HG03558 (cell line): ENCODE data around the gene CLK2.

Experiments
- ATAC-seq: cut with Tn5 transposase; IDR thresholded peaks from one replicate; pipeline ENCODE4 v1.9.1; 2021; ENCODE audit warnings: moderate number of reproducible peaks; ENCODE audit not compliant: unreplicated experiment; ENCODE audit errors: extremely low read depth

Gene CLK2

DNA sequence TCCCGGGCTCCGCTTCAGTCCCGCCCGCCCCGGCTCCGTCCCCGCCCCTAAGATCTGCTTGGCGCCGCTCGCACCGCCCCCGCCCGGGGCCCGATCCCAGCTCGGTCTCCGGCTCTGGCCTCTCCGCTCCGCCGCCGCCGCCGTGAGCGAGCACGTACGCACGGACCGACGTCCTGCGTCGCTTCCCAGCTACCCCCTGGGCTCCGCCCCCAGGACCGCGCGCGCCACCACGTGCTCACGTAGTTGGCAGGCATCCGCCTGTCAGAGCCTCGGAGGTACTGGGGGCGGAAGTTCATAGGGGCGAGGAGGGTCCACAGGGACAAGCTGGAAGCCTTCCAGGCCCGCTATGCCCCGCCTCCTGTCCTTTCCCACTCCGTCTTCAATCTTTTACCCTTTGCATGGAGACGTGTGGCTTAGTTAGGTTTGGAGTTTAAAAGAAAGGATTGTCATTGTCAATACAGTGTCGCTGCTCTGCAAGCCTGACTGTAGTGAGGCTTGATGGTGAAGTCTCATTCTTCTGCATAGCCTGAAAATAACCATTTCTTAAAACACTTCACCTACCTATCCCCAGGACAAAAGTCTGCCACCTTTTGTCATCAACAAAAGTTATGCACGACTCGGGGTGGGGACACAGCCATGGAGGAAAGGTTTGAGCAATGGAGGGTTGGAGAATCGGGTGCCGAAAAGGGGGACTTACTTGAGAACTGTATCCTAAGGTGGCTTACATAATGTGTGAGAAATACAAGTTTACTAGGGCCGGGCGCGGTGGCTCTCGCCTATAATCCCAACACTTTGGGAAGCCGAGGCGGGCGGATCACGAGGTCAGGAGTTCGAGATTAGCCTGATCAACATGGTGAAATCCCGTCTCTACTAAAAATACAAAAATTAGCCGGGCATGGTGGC lies at the start of gene CLK2:
CLK2 (minus strand) TSS at position 162 of the 903 bp plus-strand sequence. CDS start 2,527 bp downstream, outside the sequence.
- ATAC-seq, result peak; percentile 55

DNA sequence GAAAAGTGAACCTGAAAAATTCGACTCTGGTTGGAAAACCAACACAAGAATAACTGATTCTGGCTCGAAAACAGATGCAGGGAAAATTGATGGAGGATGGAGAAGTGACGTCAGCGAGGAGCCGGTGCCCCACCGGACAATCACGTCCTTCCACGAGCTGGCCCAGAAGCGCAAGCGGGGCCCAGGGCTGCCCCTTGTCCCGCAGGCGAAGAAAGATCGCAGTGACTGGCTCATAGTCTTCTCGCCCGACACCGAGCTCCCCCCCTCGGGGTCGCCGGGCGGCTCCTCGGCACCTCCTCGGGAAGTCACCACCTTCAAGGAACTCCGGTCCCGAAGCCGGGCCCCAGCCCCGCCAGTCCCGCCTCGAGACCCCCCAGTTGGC lies 49.3 kb upstream of the CLK2 start:
- ATAC-seq, result no peak

DNA sequence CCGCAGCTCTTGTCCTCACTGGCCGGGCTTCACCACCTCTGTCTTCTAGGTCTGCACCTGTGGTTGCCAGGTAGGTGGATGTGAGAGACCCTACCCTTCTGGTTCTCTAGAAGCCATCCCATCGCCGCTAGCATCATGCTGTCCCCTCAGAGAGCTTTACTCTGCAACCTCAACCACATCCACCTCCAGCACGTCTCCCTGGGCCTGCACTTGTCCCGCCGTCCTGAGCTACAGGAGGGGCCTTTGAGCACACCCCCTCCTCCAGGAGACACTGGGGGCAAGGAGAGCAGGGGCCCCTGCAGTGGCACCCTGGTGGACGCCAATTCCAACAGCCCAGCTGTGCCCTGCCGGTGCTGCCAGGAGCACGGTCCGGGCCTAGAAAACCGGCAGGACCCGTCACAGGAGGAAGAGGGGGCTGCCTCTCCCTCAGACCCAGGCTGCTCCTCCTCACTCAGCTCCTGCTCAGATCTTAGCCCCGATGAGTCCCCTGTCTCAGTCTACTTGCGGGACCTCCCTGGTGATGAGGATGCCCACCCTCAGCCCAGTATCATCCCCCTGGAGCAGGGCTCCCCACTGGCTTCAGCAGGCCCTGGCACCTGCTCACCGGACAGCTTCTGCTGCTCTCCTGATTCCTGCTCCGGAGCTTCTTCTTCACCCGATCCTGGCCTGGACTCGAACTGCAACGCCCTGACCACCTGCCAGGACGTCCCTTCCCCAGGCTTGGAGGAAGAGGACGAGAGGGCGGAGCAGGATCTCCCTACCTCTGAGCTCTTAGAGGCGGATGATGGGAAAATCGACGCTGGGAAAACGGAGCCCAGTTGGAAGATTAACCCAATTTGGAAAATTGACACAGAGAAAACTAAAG lies 48.6 kb upstream of the CLK2 start:
- ATAC-seq, result no peak

DNA sequence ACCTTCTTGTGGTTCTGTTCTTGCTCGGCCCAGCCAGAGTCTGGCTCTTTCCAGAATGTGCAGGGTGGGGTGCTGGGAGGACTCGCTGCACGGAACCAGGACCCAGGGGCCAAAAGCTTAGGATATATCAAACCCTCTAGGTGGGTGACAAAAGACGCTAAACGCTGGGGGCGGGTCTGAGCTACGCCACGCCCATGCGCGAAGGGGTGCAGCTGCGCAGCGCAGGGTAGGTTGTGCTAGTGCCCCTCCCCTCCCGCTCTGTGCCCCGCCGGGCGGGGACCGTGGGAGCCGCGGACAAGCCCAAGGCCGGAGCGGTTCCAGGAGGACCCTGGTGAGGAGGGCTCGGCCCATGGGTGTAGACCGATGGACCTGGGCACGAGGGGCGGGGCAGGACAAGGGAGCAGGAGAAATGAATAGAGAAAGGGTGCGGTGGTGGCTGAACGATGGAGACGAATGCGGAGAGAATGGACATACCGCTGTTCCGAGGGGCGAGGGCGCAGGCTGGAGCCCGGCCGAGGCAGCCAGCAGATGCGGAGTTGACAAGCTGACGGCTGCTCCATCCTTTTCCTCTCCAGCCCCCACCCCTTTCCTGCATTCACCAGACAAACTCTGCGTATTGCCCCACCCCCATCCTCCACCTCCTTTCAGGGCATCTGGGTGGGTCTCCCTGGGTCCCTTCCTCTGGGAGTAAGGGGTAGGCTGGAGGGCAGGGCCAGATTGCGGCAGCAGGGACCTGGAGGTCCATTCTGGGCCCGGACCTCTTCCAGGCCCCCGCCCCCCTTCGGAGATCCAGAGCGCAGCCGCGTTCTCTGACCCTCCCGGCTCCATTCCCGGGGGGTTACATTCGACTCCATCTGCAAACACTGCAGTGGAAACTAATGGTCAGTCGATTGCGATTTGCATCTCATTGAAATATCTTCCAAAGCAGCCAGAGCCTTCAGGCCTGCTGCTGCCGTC lies 47.6 kb upstream of the CLK2 start, which contains the start of gene RUSC1:
RUSC1 (plus strand) TSS at position 234 of the 957 bp plus-strand sequence. CDS start 880 bp downstream, outside the sequence.
- no peak for ATAC-seq

DNA sequence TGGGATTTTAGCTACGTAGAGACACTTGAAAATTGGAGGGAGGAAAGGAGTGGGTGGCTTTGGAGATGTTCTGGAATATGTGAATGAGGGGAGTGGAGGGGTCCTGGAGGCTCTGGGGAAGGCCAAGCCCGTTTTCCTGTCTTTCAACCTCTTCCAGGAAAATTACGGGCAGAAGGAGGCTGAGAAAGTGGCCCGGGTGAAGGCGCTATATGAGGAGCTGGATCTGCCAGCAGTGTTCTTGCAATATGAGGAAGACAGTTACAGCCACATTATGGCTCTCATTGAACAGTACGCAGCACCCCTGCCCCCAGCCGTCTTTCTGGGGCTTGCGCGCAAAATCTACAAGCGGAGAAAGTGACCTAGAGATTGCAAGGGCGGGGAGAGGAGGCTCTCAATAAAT lies 46.9 kb upstream of the CLK2 start:
- ATAC-seq, result no peak

DNA sequence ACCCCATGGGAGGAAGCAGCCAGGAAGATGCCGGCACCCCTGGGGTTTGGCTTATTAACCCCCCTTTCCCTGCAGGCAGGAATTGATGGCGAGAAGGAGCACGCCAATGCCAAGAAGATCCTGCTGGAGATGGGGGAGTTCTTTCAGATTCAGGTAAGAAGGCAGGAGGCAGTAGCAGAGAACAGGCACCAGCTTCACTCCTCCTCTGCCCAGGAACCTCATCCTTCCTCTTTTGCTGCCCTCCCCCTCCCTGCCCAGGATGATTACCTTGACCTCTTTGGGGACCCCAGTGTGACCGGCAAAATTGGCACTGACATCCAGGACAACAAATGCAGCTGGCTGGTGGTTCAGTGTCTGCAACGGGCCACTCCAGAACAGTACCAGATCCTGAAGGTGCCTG lies 46.2 kb upstream of the CLK2 start:
- no peak for ATAC-seq

DNA sequence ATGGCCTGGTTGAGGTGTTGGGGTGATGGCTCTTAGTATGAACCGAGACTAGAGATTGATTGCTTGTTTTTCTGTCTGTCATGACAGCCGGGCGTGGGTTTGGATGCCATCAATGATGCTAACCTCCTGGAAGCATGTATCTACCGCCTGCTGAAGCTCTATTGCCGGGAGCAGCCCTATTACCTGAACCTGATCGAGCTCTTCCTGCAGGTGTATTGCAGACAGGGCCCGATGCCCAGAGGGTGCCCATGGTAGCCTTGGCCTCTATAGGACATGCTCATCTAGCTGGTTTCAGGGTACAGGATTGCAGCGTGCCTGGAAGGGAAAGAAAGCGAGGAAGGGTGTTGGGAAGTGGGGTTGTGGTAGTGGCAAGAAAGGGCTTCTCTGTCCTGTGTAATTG lies 44.8 kb upstream of the CLK2 start:
- ATAC-seq, result no peak

DNA sequence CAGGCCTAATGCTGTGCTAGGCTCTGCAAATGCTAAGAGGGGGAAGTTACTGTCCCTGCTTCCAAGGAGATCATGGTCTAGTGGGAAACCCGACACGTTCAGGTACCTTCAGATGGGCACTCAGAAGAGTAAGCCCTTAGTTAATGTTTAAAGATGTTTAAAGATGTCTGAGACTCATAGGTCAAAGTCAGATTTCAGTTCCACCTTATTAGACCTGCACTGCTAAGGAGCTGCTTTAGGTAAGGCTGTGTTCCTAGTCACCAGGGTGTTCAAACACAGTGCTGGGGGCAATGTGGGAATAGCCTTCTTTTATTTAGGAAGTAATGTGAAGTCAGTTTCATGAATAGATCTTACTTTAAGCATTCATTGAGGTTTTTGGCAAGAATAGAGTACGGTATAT lies 43.6 kb upstream of the CLK2 start:
- ATAC-seq, result no peak

DNA sequence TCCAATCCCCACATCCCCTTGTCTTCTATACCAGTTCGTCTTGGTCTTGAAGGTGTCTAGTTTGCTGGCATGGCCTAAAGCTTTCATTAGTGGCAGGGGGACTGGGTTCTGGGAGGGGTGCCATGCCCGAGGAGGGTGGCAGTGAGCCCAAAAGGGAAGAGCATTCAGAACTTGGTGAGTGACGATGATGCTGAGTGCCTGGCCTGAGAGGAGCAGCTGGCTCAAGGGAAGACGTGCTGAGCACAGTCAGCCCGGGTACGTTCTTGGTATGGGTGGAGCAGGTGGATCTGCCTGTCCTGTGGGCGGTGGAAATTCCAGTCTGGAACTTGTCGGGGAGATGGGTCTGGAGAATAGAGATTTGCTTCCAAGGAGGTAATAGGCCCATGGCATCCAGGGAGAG lies 40.0 kb upstream of the CLK2 start:
- ATAC-seq, result no peak

DNA sequence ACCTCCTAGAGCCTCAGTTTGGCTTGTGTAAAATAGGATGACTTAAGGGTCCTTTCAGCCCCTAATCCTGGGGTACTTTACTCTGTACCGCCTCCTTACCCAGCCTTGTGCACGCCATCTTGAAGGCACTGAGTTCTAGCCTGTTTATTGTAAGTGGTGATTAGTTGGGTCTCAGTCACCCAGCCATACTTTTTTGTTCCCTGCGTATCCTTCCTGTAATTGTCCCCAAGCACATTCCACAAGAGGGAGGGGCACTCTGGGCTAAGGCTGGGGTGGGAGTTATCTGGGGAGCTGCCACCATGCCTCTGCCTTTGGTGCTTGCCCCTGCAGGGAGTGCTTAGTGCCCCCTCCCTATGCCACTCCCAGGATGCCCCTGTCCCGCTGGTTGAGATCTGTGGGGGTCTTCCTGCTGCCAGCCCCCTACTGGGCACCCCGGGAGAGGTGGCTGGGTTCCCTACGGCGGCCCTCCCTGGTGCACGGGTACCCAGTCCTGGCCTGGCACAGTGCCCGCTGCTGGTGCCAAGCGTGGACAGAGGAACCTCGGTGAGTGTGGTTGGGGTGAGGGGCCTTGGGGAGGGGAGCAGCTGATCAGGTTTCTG lies 36.2 kb upstream of the CLK2 start:
- ATAC-seq, result no peak

DNA sequence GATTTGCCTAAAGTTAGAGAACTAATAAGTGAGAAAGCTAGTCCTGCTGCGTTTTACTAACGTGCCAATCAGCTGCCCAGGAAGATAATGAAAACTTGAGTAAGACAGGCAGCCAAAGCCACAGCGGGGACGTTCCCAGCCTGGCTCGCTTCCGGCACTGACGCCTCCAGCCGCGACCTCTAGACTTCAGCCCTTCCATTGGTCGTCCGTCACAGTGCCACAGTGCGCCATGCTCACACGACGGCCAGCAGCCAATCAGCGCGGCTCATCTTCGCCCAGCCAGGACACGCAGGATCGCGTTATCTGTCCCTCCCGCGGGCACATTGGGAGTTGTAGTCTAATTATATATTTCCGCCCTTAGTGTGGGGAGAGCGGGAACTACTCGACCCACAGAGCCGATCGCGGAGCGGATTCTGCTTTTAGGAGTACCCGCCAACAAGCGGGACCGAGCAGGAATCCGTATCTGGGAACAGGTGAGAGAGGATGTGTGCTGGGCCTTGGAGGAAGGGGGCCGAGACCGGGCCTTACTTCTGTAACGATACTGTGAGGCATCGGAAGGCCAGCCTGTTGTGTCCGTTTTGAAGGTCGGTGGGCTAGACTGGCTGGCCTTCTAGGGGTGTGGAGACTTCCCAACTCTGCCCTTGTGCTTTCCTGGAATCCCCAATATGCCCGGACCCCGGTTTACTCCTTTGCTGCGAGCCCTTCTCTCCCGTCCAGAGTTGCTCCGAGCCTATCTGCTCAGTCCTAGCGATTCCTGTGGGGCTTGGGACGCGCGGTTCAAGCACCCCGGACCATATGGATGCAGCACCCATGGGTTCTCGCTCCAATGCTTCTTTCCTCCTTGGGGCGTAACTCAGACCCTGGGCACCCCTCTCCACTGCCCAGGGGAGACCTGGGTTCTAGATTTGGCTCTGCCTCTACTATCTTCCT lies 35.5 kb upstream of the CLK2 start, which contains the start of gene FDPS:
FDPS (plus strand) TSS at position 374 of the 930 bp plus-strand sequence. CDS start 924 bp downstream, outside the sequence.
- peak; percentile 78 for ATAC-seq

DNA sequence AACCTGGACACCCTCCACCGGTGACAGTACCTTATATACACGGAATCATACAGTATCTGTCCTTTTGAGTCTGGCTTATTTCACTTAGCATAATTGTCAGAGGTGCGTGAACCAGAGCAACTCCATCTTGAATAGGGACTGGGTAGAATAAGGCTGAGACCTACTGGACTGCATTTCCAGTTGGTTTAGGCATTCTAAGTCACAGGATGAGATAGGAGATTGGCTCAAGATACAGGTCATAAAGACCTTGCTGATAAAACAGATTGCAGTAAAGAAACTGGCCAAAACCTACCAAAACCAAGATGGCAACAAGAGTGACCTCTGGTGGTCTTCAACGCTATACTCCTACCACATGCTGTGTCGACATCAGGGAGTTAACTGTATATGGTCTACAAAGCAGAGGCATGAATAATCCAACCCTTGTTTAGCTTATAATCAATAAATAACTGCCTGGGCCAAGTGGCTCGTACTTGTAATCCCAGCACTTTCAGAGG lies 34.0 kb upstream of the CLK2 start:
- ATAC-seq, result no peak

DNA sequence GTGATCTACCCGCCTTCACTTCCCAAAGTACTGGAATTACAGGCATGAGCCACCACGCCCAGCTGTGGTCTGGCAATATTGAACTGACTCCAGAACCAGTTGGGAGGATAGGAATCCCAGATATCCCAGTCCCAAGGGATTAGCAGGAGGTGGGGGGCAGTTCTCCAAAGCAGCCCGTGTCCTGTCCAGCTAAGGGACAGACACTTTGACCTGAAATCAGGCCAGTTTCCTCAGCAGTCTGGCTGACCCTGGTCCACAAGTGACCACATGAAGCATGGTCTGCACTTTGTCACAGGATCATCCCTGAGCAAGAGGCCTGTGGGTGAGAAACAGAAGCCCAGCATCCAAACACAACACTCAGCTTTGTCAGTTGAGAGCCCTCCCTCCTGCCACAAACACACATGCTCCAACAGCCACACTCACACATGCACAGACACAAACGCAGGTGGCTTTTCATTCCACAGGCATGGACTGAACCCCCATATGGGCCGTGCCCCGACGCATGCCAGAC lies 32.6 kb upstream of the CLK2 start:
- ATAC-seq, result no peak

DNA sequence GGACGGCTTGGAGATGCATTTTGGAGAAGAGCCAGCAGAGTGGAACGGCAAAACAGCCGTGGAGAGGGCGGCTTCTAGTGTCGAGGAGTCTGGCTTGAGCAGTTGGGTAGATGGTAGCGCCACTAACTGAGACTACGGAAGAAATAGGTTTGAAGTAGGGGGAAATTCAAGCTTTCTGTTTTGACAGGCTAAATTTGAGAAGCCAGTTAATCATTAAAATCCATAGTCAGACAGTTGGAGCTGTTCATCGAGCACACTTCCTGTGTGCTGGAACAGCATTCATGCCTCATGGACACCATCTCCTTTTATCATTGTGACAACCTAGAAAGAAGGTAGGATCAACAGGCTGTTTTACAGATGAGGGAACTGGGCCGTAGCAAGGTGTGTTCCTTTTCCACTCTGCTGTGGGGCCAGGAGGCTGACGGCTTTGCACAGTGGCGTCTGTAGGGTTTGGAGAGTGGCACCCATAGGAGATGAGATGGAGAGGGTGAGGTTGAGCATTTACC lies 31.3 kb upstream of the CLK2 start:
- no peak for ATAC-seq

DNA sequence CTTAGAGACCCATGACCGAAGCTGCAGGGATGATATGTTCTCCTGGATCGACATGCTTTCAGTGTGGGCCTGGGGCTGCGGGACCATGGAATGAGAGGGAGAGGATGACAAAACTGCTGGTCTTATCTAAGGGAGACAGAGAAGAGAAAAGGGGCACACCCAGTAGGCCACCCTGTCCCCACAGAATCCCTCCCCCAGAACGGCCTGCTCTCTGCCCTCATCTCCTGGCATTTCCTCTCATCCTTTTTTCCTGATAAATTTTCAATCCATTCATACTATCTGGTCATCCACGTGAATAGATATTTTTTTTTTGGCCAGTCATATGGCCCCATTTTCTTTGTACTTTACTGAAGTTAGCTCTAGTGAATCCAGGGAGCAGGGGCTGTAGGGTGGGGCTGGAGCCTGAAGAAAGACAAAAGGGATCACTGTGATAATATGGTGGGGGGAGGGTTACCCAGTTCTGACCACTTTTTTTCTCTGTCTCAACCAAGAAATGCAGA lies 28.1 kb upstream of the CLK2 start, which contains the start of gene PKLR:
PKLR (minus strand) TSS at position 97 of the 500 bp plus-strand sequence; CDS start at position 54, 43 bp downstream.
- ATAC-seq, result no peak

DNA sequence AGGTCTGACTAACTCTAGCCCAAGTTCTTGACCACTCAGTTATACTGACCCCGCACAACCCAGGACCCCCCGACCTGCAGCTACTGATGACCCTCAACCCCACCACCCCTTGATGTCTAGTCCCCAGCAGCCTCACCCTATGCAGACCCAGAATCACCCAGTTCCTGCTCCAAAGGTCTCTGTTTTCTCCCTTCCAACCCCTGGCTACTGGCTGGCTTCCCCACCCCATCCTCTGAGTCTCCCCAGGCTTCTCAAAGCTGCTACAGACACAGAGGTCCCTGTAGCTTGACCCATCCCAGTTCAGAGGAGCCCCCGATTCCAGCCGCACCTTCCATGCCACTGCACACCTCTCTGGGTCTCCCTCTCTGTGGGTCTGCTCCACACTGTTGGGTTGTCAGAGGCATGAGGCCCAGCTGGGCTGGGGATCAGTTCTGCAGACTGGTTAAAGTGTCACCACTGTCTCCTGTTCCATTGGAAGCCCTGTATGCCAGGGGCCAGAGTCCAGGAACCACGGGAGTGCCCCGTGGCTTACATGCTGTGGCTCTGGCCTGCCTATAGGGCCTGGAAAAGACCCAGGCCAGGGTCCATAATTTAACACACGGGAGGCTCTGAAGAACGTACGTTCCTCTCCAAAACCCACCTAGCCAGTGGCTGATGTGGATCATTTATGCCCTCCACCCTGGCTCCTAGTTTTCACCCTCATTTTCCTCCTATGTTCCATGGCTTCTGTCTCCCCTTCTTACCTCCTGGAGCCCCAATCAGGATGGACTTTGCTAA lies 27.4 kb upstream of the CLK2 start:
- ATAC-seq, result no peak

DNA sequence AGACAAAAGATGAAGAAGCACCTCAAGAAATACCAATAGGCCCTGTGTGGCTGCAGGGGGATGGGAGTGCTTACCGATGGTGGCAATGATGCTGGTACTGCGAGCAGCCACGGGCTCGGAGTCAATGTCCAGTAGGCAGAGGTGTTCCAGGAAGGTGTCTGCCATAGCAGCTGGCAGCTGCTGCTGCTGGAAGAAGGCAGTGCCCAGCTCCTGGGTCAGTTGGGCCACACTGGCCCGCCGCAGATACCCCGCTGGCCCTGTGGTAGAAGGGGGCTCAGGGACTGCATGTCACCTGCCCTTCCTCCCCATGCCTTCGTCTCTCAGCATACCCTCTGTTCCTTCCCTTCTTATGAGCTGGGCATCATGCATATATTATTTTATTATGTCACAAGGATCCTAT lies 26.7 kb upstream of the CLK2 start:
- ATAC-seq, result no peak
